Neural progenitor cell (in vitro differentiated cells): Measurements from ENCODE around the gene JMJD8. TPM values are rescaled to one million over a fixed set of nuclear protein-coding genes. Genes with fewer than 3 reads are reported as not detected.

Experiments
- DNase-seq: peaks from one replicate; pipeline ENCODE4 v3.0.0-alpha.2; 2016; ENCODE audit warnings: low spot score
- H2AFZ ChIP-seq: fragments of 200-600 bp; sonication (generic); replicated peaks from 2 replicates; pipeline ENCODE4 v1.6.1; 2016; ENCODE audit warnings: antibody characterized with exemption
- H3F3A ChIP-seq: fragments of 200-600 bp; sonication (generic); 2 replicates; pipeline ENCODE4 v1.6.1; 2016; ENCODE audit warnings: antibody characterized with exemption, low read depth
- H3K27ac ChIP-seq: fragments of 200-600 bp; sonication (generic); 2 replicates; pipeline ENCODE4 v1.5.1; 2016; ENCODE audit warnings: mild to moderate bottlenecking
- H3K27me3 ChIP-seq: fragments of 200-600 bp; sonication (generic); 2 replicates; pipeline ENCODE4 v1.6.1; 2016; ENCODE audit warnings: mild to moderate bottlenecking, moderate library complexity
- H3K36me3 ChIP-seq: fragments of 200-600 bp; sonication (generic); 2 replicates; pipeline ENCODE4 v1.5.1; 2016
- H3K4me1 ChIP-seq: fragments of 200-600 bp; sonication (generic); 2 replicates; pipeline ENCODE4 v1.6.1; 2016; ENCODE audit warnings: mixed run types
- H3K4me2 ChIP-seq: fragments of 200-600 bp; sonication (generic); 2 replicates; pipeline ENCODE4 v1.6.1; 2016
- H3K4me3 ChIP-seq: fragments of 200-600 bp; sonication (generic); 2 replicates; pipeline ENCODE4 v1.5.1; 2016
- H3K79me2 ChIP-seq: fragments of 200-600 bp; sonication (generic); 2 replicates; pipeline ENCODE4 v1.6.1; 2016; ENCODE audit warnings: low read depth
- H3K9ac ChIP-seq: fragments of 200-600 bp; sonication (generic); 2 replicates; pipeline ENCODE4 v1.6.1; 2016
- H3K9me3 ChIP-seq: fragments of 200-600 bp; sonication (generic); 2 replicates; pipeline ENCODE4 v1.5.1; 2016; ENCODE audit warnings: low read depth
- H4K20me1 ChIP-seq: fragments of 200-600 bp; sonication (generic); 2 replicates; pipeline ENCODE4 v1.6.1; 2016; ENCODE audit warnings: low read depth
- H3K27ac Mint-ChIP-seq: 3 replicates; pipeline ENCODE4 v1.8.0; 2021; ENCODE audit warnings: mixed read lengths
- H3K27me3 Mint-ChIP-seq: 2 replicates; pipeline ENCODE4 v1.8.0; 2022; ENCODE audit warnings: low read depth, mild to moderate bottlenecking, inconsistent platforms, moderate library complexity, mixed read lengths; ENCODE audit not compliant: insufficient read depth
- H3K36me3 Mint-ChIP-seq: 3 replicates; pipeline ENCODE4 v1.8.0; 2021; ENCODE audit warnings: mixed read lengths
- H3K4me1 Mint-ChIP-seq: 3 replicates; pipeline ENCODE4 v1.8.0; 2021; ENCODE audit warnings: mixed read lengths
- H3K4me3 Mint-ChIP-seq: 3 replicates; pipeline ENCODE4 v1.8.0; 2021; ENCODE audit warnings: mild to moderate bottlenecking, moderate library complexity, mixed read lengths
- H3K9me3 Mint-ChIP-seq: 3 replicates; pipeline ENCODE4 v1.8.0; 2020; ENCODE audit warnings: mixed read lengths
- CTCF ChIP-seq: fragments of 200-600 bp; sonication (generic); IDR thresholded peaks from 2 replicates; pipeline ENCODE4 v1.5.1; 2017; ENCODE audit warnings: antibody characterized with exemption, mild to moderate bottlenecking
- EZH2 ChIP-seq: fragments of 200-600 bp; sonication (generic); IDR thresholded peaks from 2 replicates; pipeline ENCODE4 v1.6.1; 2017; ENCODE audit warnings: antibody characterized with exemption, mild to moderate bottlenecking, moderate library complexity
- EZH2phosphoT487 ChIP-seq: fragments of 200-600 bp; sonication (generic); IDR thresholded peaks from 2 replicates; pipeline ENCODE4 v1.6.1; 2017; ENCODE audit warnings: antibody characterized with exemption
- total RNA-seq: library from RNA; depleted of rRNA; stranded (reverse); fragments of >200 nt; gene quantifications from 2 replicates; pipeline ENCODE4 v1.2.3, GENCODE V29; 2015; ENCODE audit warnings: low replicate concordance

The JMJD8 gene
- total RNA-seq, 1 donor from 2014 or later, result 32.1 TPM

- Mint-ChIP-seq H3K4me3 (no peak overlapping the region), H3K4me1 (no peaks in the 10 kb centered on the region), H3K9me3 (no peaks in the 10 kb centered on the region), H3K27ac (no peak overlapping the region), H3K36me3 (no peaks in the 10 kb centered on the region), H3K27me3 (peaks cover 48% of the 10 kb centered on the region)
- Histone ChIP-seq H3K4me1 (no peaks in the 10 kb centered on the region), H2AFZ (no peak overlapping the region), H3K4me2 (no peak overlapping the region), H4K20me1 (peaks cover 62% of the 10 kb centered on the region), H3K4me3 (no peak overlapping the region), H3K27me3 (peaks cover 100% of the 10 kb centered on the region), H3K36me3 (no peaks in the 10 kb centered on the region), H3K9ac (no peak overlapping the region), H3F3A (peaks cover 4% of the 10 kb centered on the region), H3K27ac (no peak overlapping the region), H3K79me2 (no peaks in the 10 kb centered on the region), H3K9me3 (no peaks in the 10 kb centered on the region)
- DNase-seq, result peak; percentile 90
- TF ChIP-seq EZH2phosphoT487, result peak; percentile 97
- TF ChIP-seq CTCF, result no peak
- peak; percentile 96 for TF ChIP-seq EZH2
Measured at GRCh38 chr16:700684-701584, 16.8 kb upstream of the JMJD8 start.

GRCh38 chr16:698911-699671, 15.0 kb upstream of the JMJD8 start:
- peaks cover 100% of the 10 kb centered on the region for H3K27me3 ChIP-seq
- TF ChIP-seq EZH2phosphoT487 (no peak), EZH2 (no peak), CTCF (no peak)
- H3K4me3 ChIP-seq, result no peak overlapping the region
- no peak for DNase-seq
- no peak overlapping the region for H3K9ac ChIP-seq
- H3K27ac ChIP-seq, result no peak overlapping the region
- no peaks in the 10 kb centered on the region for H3K36me3 Mint-ChIP-seq
- H3K4me3 Mint-ChIP-seq, result no peak overlapping the region
- peaks cover 3% of the 10 kb centered on the region for H3K4me1 Mint-ChIP-seq
- H3K36me3 ChIP-seq, result no peaks in the 10 kb centered on the region
- no peaks in the 10 kb centered on the region for H3K9me3 Mint-ChIP-seq
- H3F3A ChIP-seq, result peaks cover 6% of the 10 kb centered on the region
- no peaks in the 10 kb centered on the region for H3K79me2 ChIP-seq
- no peak overlapping the region for H3K27ac Mint-ChIP-seq
- H3K4me1 ChIP-seq, result peaks cover 8% of the 10 kb centered on the region
- no peak overlapping the region for H3K4me2 ChIP-seq
- H2AFZ ChIP-seq, result no peak overlapping the region
- no peaks in the 10 kb centered on the region for H3K9me3 ChIP-seq
- H4K20me1 ChIP-seq, result peaks cover 64% of the 10 kb centered on the region
- peaks cover 49% of the 10 kb centered on the region for H3K27me3 Mint-ChIP-seq

DNA sequence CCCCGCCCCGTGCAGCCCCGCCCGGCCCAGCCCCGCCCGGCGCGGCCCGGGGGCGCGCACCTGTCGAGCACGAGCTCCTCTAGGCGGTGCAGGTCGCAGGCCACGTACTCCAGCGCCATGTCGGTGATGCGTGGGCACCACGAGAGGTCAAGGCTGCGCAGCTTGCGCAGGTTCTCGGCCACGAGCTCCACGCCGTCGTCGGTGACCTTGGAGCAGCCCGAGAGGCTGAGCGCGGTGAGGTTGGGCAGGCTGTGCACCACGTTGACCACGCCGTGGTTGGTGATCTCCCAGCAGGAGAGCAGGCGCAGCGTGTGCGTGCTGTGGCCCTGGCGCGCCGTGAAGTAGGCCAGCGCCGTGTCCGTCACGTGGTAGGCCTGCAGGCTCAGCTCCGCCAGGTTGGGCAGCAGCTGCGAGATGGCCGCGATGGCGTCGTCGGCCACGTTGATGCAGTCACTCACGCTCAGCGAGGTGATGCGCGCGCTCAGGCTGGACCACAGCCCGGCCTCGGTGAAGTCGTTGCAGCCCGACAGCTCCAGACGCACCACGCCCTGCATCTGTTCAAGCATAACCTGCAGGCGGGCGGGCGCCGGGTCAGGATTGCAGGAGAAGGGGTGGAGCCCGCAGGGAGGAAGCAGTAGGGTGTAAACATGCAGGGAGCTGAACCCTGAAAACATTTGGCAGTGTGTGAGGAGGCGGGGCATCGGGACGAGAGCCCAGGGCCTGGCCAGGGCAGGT, 11.4 kb upstream of the JMJD8 start:
- H3K27ac Mint-ChIP-seq, result no peak overlapping the region
- Histone ChIP-seq H3K79me2 (no peaks in the 10 kb centered on the region), H3K4me3 (peak overlapping the region; percentile 37), H2AFZ (no peak overlapping the region), H3K36me3 (no peaks in the 10 kb centered on the region), H3K9me3 (no peaks in the 10 kb centered on the region), H3K4me2 (peak overlapping the region; percentile 74), H3K27me3 (peaks cover 100% of the 10 kb centered on the region), H3K9ac (no peak overlapping the region), H3K4me1 (peaks cover 8% of the 10 kb centered on the region), H3K27ac (no peak overlapping the region), H4K20me1 (peaks cover 30% of the 10 kb centered on the region), H3F3A (peaks cover 26% of the 10 kb centered on the region)
- TF ChIP-seq EZH2 (peak; percentile 16), EZH2phosphoT487 (peak; percentile 71), CTCF (no peak)
- peaks cover 41% of the 10 kb centered on the region for H3K27me3 Mint-ChIP-seq
- H3K4me3 Mint-ChIP-seq, result peak overlapping the region; percentile 48
- no peaks in the 10 kb centered on the region for H3K36me3 Mint-ChIP-seq
- H3K9me3 Mint-ChIP-seq, result no peaks in the 10 kb centered on the region
- H3K4me1 Mint-ChIP-seq, result peaks cover 6% of the 10 kb centered on the region
- DNase-seq, result peak; percentile 60
